HG03097 (cell line): Measurements from ENCODE around the gene TBX15.

ENCODE experiments used
- ATAC-seq: cut with Tn5 transposase; IDR thresholded peaks from one replicate; pipeline ENCODE4 v1.9.1; 2021; ENCODE audit not compliant: unreplicated experiment, low FRiP score

The TBX15 gene

GRCh38 chr1:118985640-118986554, 2.2 kb downstream of the TBX15 start:
- no peak for ATAC-seq

GRCh38 chr1:118984722-118985639, 3.2 kb downstream of the TBX15 start:
- ATAC-seq: no peak

- ATAC-seq: no peak
Measured at GRCh38 chr1:118984086-118984721, 3.9 kb downstream of the TBX15 start.

GRCh38 chr1:118983558-118984041, 4.5 kb downstream of the TBX15 start:
- no peak for ATAC-seq

GRCh38 chr1:118982821-118983557, 5.2 kb downstream of the TBX15 start:
- no peak for ATAC-seq

- no peak for ATAC-seq
Measured at GRCh38 chr1:118982266-118982665, 5.9 kb downstream of the TBX15 start.

- no peak for ATAC-seq
Measured at GRCh38 chr1:118981436-118981835, 6.7 kb downstream of the TBX15 start.

GRCh38 chr1:118979754-118980575, 8.2 kb downstream of the TBX15 start:
- no peak for ATAC-seq

- ATAC-seq: no peak
Measured at GRCh38 chr1:118978914-118979701, 9.0 kb downstream of the TBX15 start.

- ATAC-seq: no peak
Measured at GRCh38 chr1:118977600-118977999, 10.5 kb downstream of the TBX15 start.

GRCh38 chr1:118974661-118975060, 13.5 kb downstream of the TBX15 start:
- ATAC-seq: no peak

- ATAC-seq: no peak
Measured at GRCh38 chr1:118973531-118974137, 14.5 kb downstream of the TBX15 start.

- ATAC-seq: no peak
Measured at GRCh38 chr1:118973032-118973431, 15.1 kb downstream of the TBX15 start.

GRCh38 chr1:118970451-118970850, 17.7 kb downstream of the TBX15 start:
- no peak for ATAC-seq

GRCh38 chr1:118963456-118964430, 24.4 kb downstream of the TBX15 start:
- ATAC-seq: no peak

GRCh38 chr1:118963138-118963455, 25.0 kb downstream of the TBX15 start:
- ATAC-seq: no peak

GRCh38 chr1:118961156-118961555, 27.0 kb downstream of the TBX15 start:
- ATAC-seq: no peak
